ENCODE measurements around the gene ERN1.

Gene ERN1

GRCh38 chr17:64158406-64158805 is 28.5 kb upstream of the ERN1 start:
- no peak for TF ChIP-seq CTCF (IDR thresholded peaks at IDR 0.05; ENCODE audit: control insufficient read depth, extremely low read depth, insufficient read depth)
- no peak for DNase-seq (ENCODE audit: low read depth)

GRCh38 chr17:64157669-64158180 is 27.8 kb upstream of the ERN1 start:
- H3K4me3 ChIP-seq (ENCODE audit: low read depth, low read length), result no peak overlapping the region
- no peak for TF ChIP-seq CTCF (IDR thresholded peaks at IDR 0.05; ENCODE audit: control insufficient read depth, extremely low read depth, insufficient read depth)

More at GRCh38 chr17:64158406-64158805, 28.5 kb upstream of the ERN1 start:
- H3K4me3 ChIP-seq (ENCODE audit: low read depth, low read length), result no peak overlapping the region

GRCh38 chr17:64156670-64157069 is 26.7 kb upstream of the ERN1 start:
- no peak for DNase-seq (ENCODE audit: low read depth)
- H3K4me3 ChIP-seq (ENCODE audit: low read depth, low read length), result no peak overlapping the region
- no peak for TF ChIP-seq CTCF (IDR thresholded peaks at IDR 0.05; ENCODE audit: control insufficient read depth, extremely low read depth, insufficient read depth)

More at GRCh38 chr17:64157669-64158180, 27.8 kb upstream of the ERN1 start:
- no peak for DNase-seq (ENCODE audit: low read depth)

- no peak for DNase-seq (ENCODE audit: low read depth)
- TF ChIP-seq CTCF (IDR thresholded peaks at IDR 0.05; ENCODE audit: control insufficient read depth, extremely low read depth, insufficient read depth), result no peak
Observed at GRCh38 chr17:64155751-64156544, 26.0 kb upstream of the ERN1 start.

GRCh38 chr17:64155129-64155528 is 25.2 kb upstream of the ERN1 start:
- no peak overlapping the region for H3K4me3 ChIP-seq (ENCODE audit: low read depth, low read length)
- DNase-seq (ENCODE audit: low read depth), result no peak
- no peak for TF ChIP-seq CTCF (IDR thresholded peaks at IDR 0.05; ENCODE audit: control insufficient read depth, extremely low read depth, insufficient read depth)

More at GRCh38 chr17:64155751-64156544, 26.0 kb upstream of the ERN1 start:
- no peak overlapping the region for H3K4me3 ChIP-seq (ENCODE audit: low read depth, low read length)

GRCh38 chr17:64154717-64155116 is 24.8 kb upstream of the ERN1 start:
- no peak for TF ChIP-seq CTCF (IDR thresholded peaks at IDR 0.05; ENCODE audit: control insufficient read depth, extremely low read depth, insufficient read depth)
- H3K4me3 ChIP-seq (ENCODE audit: low read depth, low read length), result no peak overlapping the region
- DNase-seq (ENCODE audit: low read depth), result no peak
